Brain microvascular endothelial cell (primary cell): ENCODE data around the gene ABTB1.

Source experiments
- DNase-seq: peaks from one replicate; pipeline ENCODE4 v3.0.0-alpha.2; 2020
- H3K27ac ChIP-seq: fragments of 250-450 bp; sonication (Bioruptor Pico); 2 replicates; pipeline ENCODE4 v1.5.1; 2020; ENCODE audit warnings: mild to moderate bottlenecking, moderate library complexity
- H3K27me3 ChIP-seq: fragments of 250-450 bp; sonication (Bioruptor Pico); replicated peaks from 2 replicates; pipeline ENCODE4 v1.5.1; 2020; ENCODE audit warnings: mild to moderate bottlenecking
- H3K36me3 ChIP-seq: fragments of 250-450 bp; sonication (Bioruptor Pico); replicated peaks from 2 replicates; pipeline ENCODE4 v1.5.1; 2020; ENCODE audit warnings: mild to moderate bottlenecking
- H3K4me3 ChIP-seq: 2 replicates; pipeline ENCODE4 v1.5.1; 2011; ENCODE audit warnings: low read depth, mild to moderate bottlenecking, control low read depth, low read length, moderate library complexity
- in situ Hi-C: cut with HindIII; loops from 2 replicates; pipeline ENCODE4 v1.10.0; 2017; ENCODE audit warnings: low sequenced_read_pairs, low pct_ligation_motif_present
- TF ChIP-seq, protein P1 (sequence below): IDR thresholded peaks from 2 replicates; pipeline ENCODE4 v1.5.1; 2011; ENCODE audit warnings: low read depth, mild to moderate bottlenecking, moderate library complexity, low read length, control low read depth, inconsistent platforms; ENCODE audit errors: missing control alignments

ABTB1 gene

GRCh38 chr3:127712881-127713771 lies 40.4 kb downstream of the ABTB1 start:
- TF ChIP-seq, protein P1, sequence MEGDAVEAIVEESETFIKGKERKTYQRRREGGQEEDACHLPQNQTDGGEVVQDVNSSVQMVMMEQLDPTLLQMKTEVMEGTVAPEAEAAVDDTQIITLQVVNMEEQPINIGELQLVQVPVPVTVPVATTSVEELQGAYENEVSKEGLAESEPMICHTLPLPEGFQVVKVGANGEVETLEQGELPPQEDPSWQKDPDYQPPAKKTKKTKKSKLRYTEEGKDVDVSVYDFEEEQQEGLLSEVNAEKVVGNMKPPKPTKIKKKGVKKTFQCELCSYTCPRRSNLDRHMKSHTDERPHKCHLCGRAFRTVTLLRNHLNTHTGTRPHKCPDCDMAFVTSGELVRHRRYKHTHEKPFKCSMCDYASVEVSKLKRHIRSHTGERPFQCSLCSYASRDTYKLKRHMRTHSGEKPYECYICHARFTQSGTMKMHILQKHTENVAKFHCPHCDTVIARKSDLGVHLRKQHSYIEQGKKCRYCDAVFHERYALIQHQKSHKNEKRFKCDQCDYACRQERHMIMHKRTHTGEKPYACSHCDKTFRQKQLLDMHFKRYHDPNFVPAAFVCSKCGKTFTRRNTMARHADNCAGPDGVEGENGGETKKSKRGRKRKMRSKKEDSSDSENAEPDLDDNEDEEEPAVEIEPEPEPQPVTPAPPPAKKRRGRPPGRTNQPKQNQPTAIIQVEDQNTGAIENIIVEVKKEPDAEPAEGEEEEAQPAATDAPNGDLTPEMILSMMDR, result no peak
- in situ Hi-C loops, result no loop called here
- no peaks in the 10 kb centered on the region for H3K36me3 ChIP-seq
- DNase-seq, result no peak
- H3K27me3 ChIP-seq, result no peaks in the 10 kb centered on the region
- H3K4me3 ChIP-seq, result no peak overlapping the region
- no peak overlapping the region for H3K27ac ChIP-seq

DNA sequence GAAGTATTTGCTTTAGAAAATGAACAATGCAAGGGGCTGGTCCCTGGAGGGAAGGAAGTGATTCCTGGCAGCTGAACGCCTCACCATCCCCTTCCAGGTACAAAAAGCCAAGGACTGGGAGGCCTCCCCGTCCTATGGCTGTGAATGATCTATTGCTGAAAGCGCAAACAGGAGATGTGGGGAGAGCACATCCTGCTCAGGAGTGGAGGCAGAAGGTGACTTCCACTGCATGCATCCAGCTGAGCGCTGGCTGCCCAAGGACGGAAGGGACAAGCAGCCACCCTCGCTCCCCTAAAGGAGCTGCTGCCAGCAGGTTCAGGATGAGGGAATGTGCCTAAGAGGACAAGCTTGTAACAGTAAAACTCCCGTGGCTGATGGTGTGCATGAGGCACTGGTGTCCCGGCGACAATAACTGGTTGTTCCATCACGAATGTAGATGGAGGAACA lies 41.4 kb downstream of the ABTB1 start:
- Histone ChIP-seq H3K27me3 (no peaks in the 10 kb centered on the region), H3K27ac (no peak overlapping the region)

GRCh38 chr3:127714866-127715265 lies 42.1 kb downstream of the ABTB1 start:
- no peak for DNase-seq
- TF ChIP-seq, protein P1, result no peak
- in situ Hi-C loops, result no loop called here
- Histone ChIP-seq H3K27ac (no peak overlapping the region), H3K36me3 (no peaks in the 10 kb centered on the region), H3K4me3 (no peak overlapping the region), H3K27me3 (no peaks in the 10 kb centered on the region)

More for the DNA sequence above, 41.4 kb downstream of the ABTB1 start:
- no peak for DNase-seq
- TF ChIP-seq, protein P1, result no peak
- no peak overlapping the region for H3K4me3 ChIP-seq
- no peaks in the 10 kb centered on the region for H3K36me3 ChIP-seq
- in situ Hi-C loops, result no loop called here

- in situ Hi-C loops, result no loop called here
- no peaks in the 10 kb centered on the region for H3K36me3 ChIP-seq
- no peak overlapping the region for H3K4me3 ChIP-seq
- no peak overlapping the region for H3K27ac ChIP-seq
- H3K27me3 ChIP-seq, result no peaks in the 10 kb centered on the region
- DNase-seq, result no peak
- TF ChIP-seq, protein P1, result no peak
These were observed 42.8 kb downstream of the ABTB1 start for GRCh38 chr3:127715532-127715931.

- Histone ChIP-seq H3K27ac (no peak overlapping the region), H3K4me3 (no peak overlapping the region), H3K36me3 (no peaks in the 10 kb centered on the region), H3K27me3 (no peaks in the 10 kb centered on the region)
- TF ChIP-seq, protein P1, result no peak
- no peak for DNase-seq
- in situ Hi-C loops, result no loop called here
These were observed 43.6 kb downstream of the ABTB1 start for GRCh38 chr3:127716384-127716783.
